ENCODE data around the gene WDR55.
"Not testable (repeated sequence)": the region's sequence is repeated elsewhere in the genome, so short reads cannot be mapped to it uniquely, and the experiment has no call there.

WDR55 gene

GRCh38 chr5:140658870-140659269 lies 5.8 kb upstream of the WDR55 start:
- no peak for DNase-seq (ENCODE audit: low spot score)

- DNase-seq (ENCODE audit: low spot score): not testable (repeated sequence)
These were observed 4.3 kb upstream of the WDR55 start for GRCh38 chr5:140660371-140660770.

- DNase-seq (ENCODE audit: low spot score): no peak
These were observed 710 bp upstream of the WDR55 start for GRCh38 chr5:140664030-140664358.

GRCh38 chr5:140671035-140671434 lies 6.3 kb downstream of the WDR55 start:
- DNase-seq (ENCODE audit: low spot score): not testable (repeated sequence)

GRCh38 chr5:140671472-140672125 lies 6.9 kb downstream of the WDR55 start:
- no peak for DNase-seq (ENCODE audit: low spot score)

- peak; percentile 68 for DNase-seq (ENCODE audit: low spot score)
These were observed 7.9 kb downstream of the WDR55 start for GRCh38 chr5:140672455-140673186.

- no peak for DNase-seq (ENCODE audit: low spot score)
These were observed 8.7 kb downstream of the WDR55 start, which contains the start of gene DND1 for GRCh38 chr5:140673187-140673976. DND1 (minus strand) TSS chr5:140673576; CDS start chr5:140673542, 34 bp downstream.

- DNase-seq (ENCODE audit: low spot score): no peak
These were observed 9.5 kb downstream of the WDR55 start for GRCh38 chr5:140674211-140674610.

GRCh38 chr5:140674629-140675028 lies 9.9 kb downstream of the WDR55 start:
- DNase-seq (ENCODE audit: low spot score): no peak

GRCh38 chr5:140677947-140678346 lies 13.2 kb downstream of the WDR55 start:
- no peak for DNase-seq (ENCODE audit: low spot score)

GRCh38 chr5:140678993-140679392 lies 14.3 kb downstream of the WDR55 start:
- DNase-seq (ENCODE audit: low spot score): no peak

- no peak for DNase-seq (ENCODE audit: low spot score)
These were observed 25.8 kb downstream of the WDR55 start for GRCh38 chr5:140690376-140690932.

GRCh38 chr5:140690941-140691924 lies 26.5 kb downstream of the WDR55 start, which contains the start of the genes HARS1 and HARS2:
HARS1 (minus strand) TSS chr5:140691370; CDS start chr5:140691304, 66 bp downstream.
HARS2 (plus strand) TSS chr5:140691455; CDS start chr5:140691649, 194 bp downstream.
- DNase-seq (ENCODE audit: low spot score): peak; percentile 91

GRCh38 chr5:140694276-140694675 lies 29.6 kb downstream of the WDR55 start:
- no peak for DNase-seq (ENCODE audit: low spot score)

GRCh38 chr5:140696891-140697492 lies 32.3 kb downstream of the WDR55 start:
- DNase-seq (ENCODE audit: low spot score): no peak

GRCh38 chr5:140700177-140701144 lies 35.8 kb downstream of the WDR55 start, which contains the start of gene ZMAT2:
ZMAT2 (plus strand) TSS chr5:140700447; CDS start chr5:140700461, 14 bp downstream.
- peak; percentile 91 for DNase-seq (ENCODE audit: low spot score)

- no peak for DNase-seq (ENCODE audit: low spot score)
These were observed 43.1 kb downstream of the WDR55 start for GRCh38 chr5:140707812-140708211.

- not testable (repeated sequence) for DNase-seq (ENCODE audit: low spot score)
These were observed 44.1 kb downstream of the WDR55 start for GRCh38 chr5:140708787-140709186.

GRCh38 chr5:140710899-140711552 lies 46.3 kb downstream of the WDR55 start:
- peak; percentile 79 for DNase-seq (ENCODE audit: low spot score)
